HG02870 (cell line): ENCODE results near the gene ADPRHL1.

Source experiments
- ATAC-seq: cut with Tn5 transposase; IDR thresholded peaks from one replicate; pipeline ENCODE4 v1.9.1; 2021; ENCODE audit warnings: mild to moderate bottlenecking, moderate library complexity; ENCODE audit not compliant: unreplicated experiment

ADPRHL1 gene

DNA sequence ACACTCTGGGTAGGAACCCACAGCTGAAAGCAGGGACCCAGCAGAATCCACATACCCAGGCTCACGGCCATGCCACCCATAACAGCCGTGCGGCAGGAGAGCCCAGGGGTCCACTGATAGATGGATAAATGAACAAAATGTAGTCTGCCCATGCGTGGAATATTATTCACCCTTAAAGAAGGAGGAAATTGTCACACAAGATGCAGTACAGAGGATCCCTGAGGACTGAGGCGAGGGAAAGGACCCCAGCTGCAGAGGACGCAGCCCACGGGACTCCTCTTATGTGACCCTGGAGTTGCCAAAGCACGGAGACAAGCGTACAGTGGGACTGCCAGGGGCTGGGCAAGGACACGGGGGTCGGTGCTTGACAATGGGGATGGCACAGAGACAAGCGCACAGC, 100.0 kb downstream of the ADPRHL1 start:
- ATAC-seq: no peak

DNA sequence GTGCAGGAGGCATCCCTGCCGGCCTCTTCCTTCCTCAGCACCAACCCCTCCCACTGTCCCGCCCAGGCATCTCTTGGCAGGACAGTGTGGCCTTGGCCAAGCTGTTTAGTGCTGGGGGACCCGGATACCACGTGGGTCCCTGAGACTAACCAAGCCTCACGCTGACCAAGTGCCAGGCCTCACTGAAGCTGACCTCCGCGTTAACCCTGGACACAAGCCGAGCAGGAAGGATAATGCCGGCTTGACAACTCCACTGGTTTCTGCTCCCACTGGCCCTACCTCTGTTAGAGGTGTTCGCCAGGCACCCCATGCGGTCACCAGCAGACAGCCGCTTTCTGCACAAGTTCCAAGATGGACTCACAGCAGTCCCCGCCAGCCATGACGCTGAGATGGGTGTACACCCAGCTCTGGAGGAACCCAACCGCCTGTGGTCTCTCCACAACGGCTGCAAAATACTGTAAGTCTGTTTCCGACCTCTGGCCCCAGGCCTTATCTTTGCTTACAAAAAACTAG, 101.7 kb downstream of the ADPRHL1 start:
- ATAC-seq: no peak

DNA sequence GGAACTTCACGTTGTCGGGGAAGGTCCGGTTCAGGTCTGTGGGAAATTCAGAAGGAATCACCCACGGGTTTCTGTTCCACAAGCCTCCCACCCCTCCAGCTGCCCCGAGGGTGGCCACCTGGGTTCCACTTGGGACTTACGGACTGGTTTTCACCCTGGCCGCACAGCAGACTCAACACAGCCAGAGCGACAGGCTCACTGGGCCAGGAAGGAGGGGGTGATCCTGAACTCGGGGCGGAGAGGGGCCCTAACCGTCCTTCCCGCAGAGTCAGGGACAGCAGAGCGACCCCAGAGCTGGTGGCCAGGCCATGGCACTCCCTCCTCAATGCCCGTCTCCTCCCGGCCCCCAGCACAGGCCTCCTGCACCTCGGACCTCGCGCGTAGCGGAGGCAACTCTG, 102.4 kb downstream of the ADPRHL1 start:
- ATAC-seq: no peak

DNA sequence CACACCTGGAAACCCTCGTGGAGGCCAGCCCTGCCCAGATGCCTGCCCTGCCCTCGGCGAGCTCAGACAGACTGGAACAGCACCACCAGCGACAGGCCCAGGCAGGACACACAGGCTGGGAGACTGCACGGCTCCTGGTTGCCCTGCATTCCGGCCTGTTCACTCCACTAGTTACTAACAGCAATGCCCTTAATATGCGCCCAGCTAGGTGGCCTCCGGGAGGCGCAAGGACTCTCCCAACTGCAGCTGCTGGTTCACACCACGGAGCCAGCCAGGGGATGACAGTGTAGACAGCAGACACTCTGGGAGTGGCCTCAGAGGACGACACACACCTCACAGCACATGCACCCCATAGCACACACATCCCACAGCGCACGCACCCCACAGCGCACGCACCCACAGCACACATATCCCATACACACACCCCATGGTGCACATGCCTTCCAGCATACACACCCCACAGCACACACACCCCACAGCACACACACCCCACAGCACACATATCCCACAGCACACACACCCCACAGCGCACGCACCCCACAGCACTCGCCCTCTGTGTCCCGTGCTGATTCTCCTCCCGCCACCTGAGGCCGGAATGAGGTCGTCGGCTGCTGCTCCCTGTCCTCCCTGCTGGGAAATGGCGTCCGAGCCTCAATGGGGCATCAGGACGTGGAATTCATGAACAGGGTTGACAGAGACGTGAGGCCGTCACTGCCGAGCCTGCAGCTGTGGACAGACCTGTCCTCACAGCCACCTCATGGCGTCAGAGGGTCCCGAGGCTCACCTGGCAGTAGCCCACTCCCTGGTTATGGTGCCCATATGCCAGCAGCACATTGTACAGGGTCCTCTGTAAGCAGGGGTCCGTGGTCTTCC, 103.0 kb downstream of the ADPRHL1 start:
- no peak for ATAC-seq
